DND-41 (cell line): ENCODE measurements around the gene P3H4.

Source experiments
- ATAC-seq: fragments of 200-7000 bp; cut with Tn5 transposase; 3 replicates; pipeline ENCODE4 v1.9.1; 2021; ENCODE audit warnings: low read depth; ENCODE audit not compliant: insufficient read depth
- DNase-seq: peaks from one replicate; pipeline ENCODE4 v3.0.0-alpha.2; 2020
- H2AFZ ChIP-seq: 2 replicates; pipeline ENCODE4 v1.6.0; 2012; ENCODE audit warnings: low read depth, low read length
- H3K27ac ChIP-seq: 2 replicates; pipeline ENCODE4 v1.5.1; 2012; ENCODE audit warnings: low read length, inconsistent platforms
- H3K27me3 ChIP-seq: fragments of 200-600 bp; sonication (generic); 2 replicates; pipeline ENCODE4 v1.6.0; 2012; ENCODE audit warnings: low read length, mild to moderate bottlenecking, inconsistent platforms; ENCODE audit not compliant: insufficient read depth, poor library complexity
- H3K36me3 ChIP-seq: 2 replicates; pipeline ENCODE4 v1.5.1; 2012; ENCODE audit warnings: low read length, inconsistent platforms; ENCODE audit not compliant: insufficient read depth
- H3K4me1 ChIP-seq: 2 replicates; pipeline ENCODE4 v1.5.1; 2012; ENCODE audit warnings: mild to moderate bottlenecking, low read length; ENCODE audit not compliant: insufficient read depth
- H3K4me2 ChIP-seq: 2 replicates; pipeline ENCODE4 v1.6.0; 2012; ENCODE audit warnings: mild to moderate bottlenecking, moderate library complexity, low read length, inconsistent platforms; ENCODE audit not compliant: insufficient read depth
- H3K4me3 ChIP-seq, 2 experiments: fragments of 200-600 bp in 1 of 2; shearing (Covaris generic) in 1 of 2; 2 replicates each; pipeline ENCODE4 v1.5.1; 2012 to 2016; ENCODE audit warnings: inconsistent platforms in 2 of 2, low read length in 2 of 2, mild to moderate bottlenecking in 2 of 2, low read depth in 1 of 2, moderate library complexity in 1 of 2
- H3K79me2 ChIP-seq: 2 replicates; pipeline ENCODE4 v1.6.0; 2012; ENCODE audit warnings: low read length, inconsistent platforms; ENCODE audit not compliant: insufficient read depth
- H3K9ac ChIP-seq: 2 replicates; pipeline ENCODE4 v1.6.0; 2012; ENCODE audit warnings: low read depth, mild to moderate bottlenecking, inconsistent platforms, low read length, moderate library complexity
- H3K9me3 ChIP-seq: 2 replicates; pipeline ENCODE4 v1.5.1; 2012; ENCODE audit warnings: low read length, moderate library complexity, mild to moderate bottlenecking, inconsistent platforms; ENCODE audit not compliant: insufficient read depth, severe bottlenecking
- H4K20me1 ChIP-seq: 2 replicates; pipeline ENCODE4 v1.6.0; 2012; ENCODE audit warnings: low read length; ENCODE audit not compliant: insufficient read depth
- EZH2 ChIP-seq: IDR thresholded peaks from 3 replicates; pipeline ENCODE4 v1.6.1; 2012; ENCODE audit warnings: borderline replicate concordance, low read depth, mild to moderate bottlenecking, moderate library complexity, low read length, inconsistent platforms; ENCODE audit not compliant: severe bottlenecking
- TF ChIP-seq, protein P1 (sequence below): IDR thresholded peaks from 2 replicates; pipeline ENCODE4 v1.5.1; 2012; ENCODE audit warnings: borderline replicate concordance, low read length, moderate library complexity, mild to moderate bottlenecking; ENCODE audit not compliant: poor library complexity, severe bottlenecking; ENCODE audit errors: extremely low read depth

Gene P3H4

DNA sequence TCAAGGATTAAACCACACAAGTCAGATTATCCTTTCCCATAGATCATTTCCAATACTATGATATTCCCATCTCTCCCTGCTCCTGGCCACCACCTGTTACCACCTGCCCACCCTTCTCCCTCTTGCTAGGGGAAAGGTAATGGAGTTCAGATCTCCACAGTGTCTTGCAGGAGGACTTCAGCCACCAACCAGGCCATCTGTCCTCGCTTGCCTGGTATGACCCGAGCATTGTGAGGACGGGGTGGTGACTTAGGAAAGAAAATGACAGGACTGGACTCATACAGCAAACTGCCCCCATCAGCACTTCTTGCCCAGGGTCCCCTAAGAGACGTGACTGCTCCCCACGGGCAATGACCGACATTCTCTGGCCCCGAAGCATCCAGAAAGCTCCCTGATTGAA is 11.8 kb upstream of the P3H4 start:
- ATAC-seq (no peak), DNase-seq (no peak)
- Histone ChIP-seq H4K20me1 (no peaks in the 10 kb centered on the region), H3K4me1 (no peaks in the 10 kb centered on the region), H3K36me3 (peaks cover 4% of the 10 kb centered on the region; the same call in 1 of the 2 replicates), H3K79me2 (no peaks in the 10 kb centered on the region), H3K9me3 (no peaks in the 10 kb centered on the region), H3K27ac (no peak overlapping the region), H3K4me3 (no peak overlapping the region), H3K27me3 (no peaks in the 10 kb centered on the region), H2AFZ (no peak overlapping the region), H3K4me2 (no peak overlapping the region), H3K9ac (no peak overlapping the region)
- TF ChIP-seq EZH2 = no peak
- TF ChIP-seq, protein P1, sequence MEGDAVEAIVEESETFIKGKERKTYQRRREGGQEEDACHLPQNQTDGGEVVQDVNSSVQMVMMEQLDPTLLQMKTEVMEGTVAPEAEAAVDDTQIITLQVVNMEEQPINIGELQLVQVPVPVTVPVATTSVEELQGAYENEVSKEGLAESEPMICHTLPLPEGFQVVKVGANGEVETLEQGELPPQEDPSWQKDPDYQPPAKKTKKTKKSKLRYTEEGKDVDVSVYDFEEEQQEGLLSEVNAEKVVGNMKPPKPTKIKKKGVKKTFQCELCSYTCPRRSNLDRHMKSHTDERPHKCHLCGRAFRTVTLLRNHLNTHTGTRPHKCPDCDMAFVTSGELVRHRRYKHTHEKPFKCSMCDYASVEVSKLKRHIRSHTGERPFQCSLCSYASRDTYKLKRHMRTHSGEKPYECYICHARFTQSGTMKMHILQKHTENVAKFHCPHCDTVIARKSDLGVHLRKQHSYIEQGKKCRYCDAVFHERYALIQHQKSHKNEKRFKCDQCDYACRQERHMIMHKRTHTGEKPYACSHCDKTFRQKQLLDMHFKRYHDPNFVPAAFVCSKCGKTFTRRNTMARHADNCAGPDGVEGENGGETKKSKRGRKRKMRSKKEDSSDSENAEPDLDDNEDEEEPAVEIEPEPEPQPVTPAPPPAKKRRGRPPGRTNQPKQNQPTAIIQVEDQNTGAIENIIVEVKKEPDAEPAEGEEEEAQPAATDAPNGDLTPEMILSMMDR = no peak

DNA sequence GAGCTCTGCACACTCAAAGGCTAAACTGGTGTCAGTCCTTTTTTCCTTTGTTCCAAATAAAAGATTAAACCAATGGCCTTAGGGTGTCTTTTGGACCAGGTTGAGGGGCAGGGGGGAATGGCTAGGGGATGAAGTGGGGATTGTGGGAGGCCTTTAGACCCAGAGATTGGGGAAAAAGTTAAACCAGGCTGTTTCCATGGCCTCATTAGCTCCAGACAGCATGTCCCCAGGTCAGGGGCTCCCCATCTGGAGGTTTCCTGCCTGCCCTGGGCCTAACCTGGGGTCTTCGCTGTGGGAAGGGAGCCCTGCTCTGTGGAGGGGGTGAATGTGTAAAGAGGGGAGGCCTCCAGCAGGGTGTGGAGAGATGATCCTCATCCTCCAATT is 11.4 kb upstream of the P3H4 start:
- no peak overlapping the region for H2AFZ ChIP-seq
- H3K79me2 ChIP-seq = no peaks in the 10 kb centered on the region
- no peak overlapping the region for H3K9ac ChIP-seq

DNA sequence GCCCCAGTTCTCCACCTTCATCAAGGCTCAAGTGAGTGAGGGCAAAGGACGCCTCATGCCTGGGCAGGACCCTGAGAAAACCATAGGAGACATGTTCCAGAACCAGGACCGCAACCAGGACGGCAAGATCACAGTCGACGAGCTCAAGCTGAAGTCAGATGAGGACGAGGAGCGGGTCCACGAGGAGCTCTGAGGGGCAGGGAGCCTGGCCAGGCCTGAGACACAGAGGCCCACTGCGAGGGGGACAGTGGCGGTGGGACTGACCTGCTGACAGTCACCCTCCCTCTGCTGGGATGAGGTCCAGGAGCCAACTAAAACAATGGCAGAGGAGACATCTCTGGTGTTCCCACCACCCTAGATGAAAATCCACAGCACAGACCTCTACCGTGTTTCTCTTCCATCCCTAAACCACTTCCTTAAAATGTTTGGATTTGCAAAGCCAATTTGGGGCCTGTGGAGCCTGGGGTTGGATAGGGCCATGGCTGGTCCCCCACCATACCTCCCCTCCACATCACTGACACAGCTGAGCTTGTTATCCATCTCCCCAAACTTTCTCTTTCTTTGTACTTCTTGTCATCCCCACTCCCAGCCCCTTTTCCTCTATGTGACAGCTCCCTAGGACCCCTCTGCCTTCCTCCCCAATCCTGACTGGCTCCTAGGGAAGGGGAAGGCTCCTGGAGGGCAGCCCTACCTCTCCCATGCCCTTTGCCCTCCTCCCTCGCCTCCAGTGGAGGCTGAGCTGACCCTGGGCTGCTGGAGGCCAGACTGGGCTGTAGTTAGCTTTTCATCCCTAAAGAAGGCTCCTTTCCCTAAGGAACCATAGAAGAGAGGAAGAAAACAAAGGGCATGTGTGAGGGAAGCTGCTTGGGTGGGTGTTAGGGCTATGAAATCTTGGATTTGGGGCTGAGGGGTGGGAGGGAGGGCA is 10.7 kb upstream of the P3H4 start:
- Histone ChIP-seq H4K20me1 (no peaks in the 10 kb centered on the region), H3K9ac (no peak overlapping the region), H3K27me3 (no peaks in the 10 kb centered on the region), H3K9me3 (no peaks in the 10 kb centered on the region), H3K4me2 (no peak overlapping the region), H2AFZ (no peak overlapping the region), H3K36me3 (peaks cover 3% of the 10 kb centered on the region; the same call in 1 of the 2 replicates), H3K79me2 (no peaks in the 10 kb centered on the region), H3K4me1 (no peaks in the 10 kb centered on the region), H3K27ac (no peak overlapping the region), H3K4me3 (no peak overlapping the region)
- TF ChIP-seq, protein P1 = no peak
- no peak for TF ChIP-seq EZH2
- ATAC-seq (0 out of 3 replicates have a peak, but pooled peaks have one; percentile 27), DNase-seq (no peak)

More for the DNA sequence above, 11.4 kb upstream of the P3H4 start:
- no peak overlapping the region for H3K4me2 ChIP-seq
- no peaks in the 10 kb centered on the region for H4K20me1 ChIP-seq
- no peaks in the 10 kb centered on the region for H3K4me1 ChIP-seq
- H3K27ac ChIP-seq = no peak overlapping the region
- no peak for TF ChIP-seq EZH2
- TF ChIP-seq, protein P1 = no peak
- DNase-seq = no peak
- no peaks in the 10 kb centered on the region for H3K27me3 ChIP-seq
- ATAC-seq = no peak
- H3K9me3 ChIP-seq = no peaks in the 10 kb centered on the region
- H3K36me3 ChIP-seq = peaks cover 3% of the 10 kb centered on the region; the same call in 1 of the 2 replicates
- no peak overlapping the region for H3K4me3 ChIP-seq
